ENCODE data around the gene CREG2.

DNA sequence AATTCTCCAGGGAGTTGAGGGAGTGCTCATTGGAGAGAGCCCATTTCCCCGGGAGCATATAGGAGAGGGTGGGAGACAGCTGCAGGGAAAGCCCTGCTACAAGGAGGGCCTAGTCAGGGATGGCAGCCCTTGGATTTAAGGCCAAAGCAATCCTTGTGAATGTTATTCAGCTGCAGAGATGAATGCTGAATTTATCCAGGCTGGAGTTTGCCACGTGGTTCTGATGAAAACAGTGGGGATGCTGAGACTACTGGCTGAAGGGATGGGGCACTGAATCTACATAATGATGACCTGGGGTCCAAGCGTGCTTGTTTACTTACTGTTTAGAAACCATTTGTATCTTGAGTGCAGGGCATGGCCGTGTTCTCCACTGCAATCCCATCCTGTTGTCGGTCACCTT is 43.2 kb downstream of the CREG2 start:
- TF ChIP-seq POLR2A (IDR thresholded peaks at IDR 0.05) (no peak), POLR2AphosphoS5 (IDR thresholded peaks at IDR 0.05) (no peak), EP300 (IDR thresholded peaks at IDR 0.05) (no peak)
- TF ChIP-seq, protein P1, sequence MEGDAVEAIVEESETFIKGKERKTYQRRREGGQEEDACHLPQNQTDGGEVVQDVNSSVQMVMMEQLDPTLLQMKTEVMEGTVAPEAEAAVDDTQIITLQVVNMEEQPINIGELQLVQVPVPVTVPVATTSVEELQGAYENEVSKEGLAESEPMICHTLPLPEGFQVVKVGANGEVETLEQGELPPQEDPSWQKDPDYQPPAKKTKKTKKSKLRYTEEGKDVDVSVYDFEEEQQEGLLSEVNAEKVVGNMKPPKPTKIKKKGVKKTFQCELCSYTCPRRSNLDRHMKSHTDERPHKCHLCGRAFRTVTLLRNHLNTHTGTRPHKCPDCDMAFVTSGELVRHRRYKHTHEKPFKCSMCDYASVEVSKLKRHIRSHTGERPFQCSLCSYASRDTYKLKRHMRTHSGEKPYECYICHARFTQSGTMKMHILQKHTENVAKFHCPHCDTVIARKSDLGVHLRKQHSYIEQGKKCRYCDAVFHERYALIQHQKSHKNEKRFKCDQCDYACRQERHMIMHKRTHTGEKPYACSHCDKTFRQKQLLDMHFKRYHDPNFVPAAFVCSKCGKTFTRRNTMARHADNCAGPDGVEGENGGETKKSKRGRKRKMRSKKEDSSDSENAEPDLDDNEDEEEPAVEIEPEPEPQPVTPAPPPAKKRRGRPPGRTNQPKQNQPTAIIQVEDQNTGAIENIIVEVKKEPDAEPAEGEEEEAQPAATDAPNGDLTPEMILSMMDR (IDR thresholded peaks at IDR 0.05), result no peak
